ENCODE results near the gene VRTN. TPM values are rescaled to one million over a fixed set of nuclear protein-coding genes. Genes with fewer than 3 reads are reported as not detected.
"Not testable (repeated sequence)": the region's sequence is repeated elsewhere in the genome, so short reads cannot be mapped to it uniquely, and the experiment has no call there.

The VRTN gene
- total RNA-seq, 2 donors from 2014 or later: not detected

GRCh38 chr14:74377976-74378690, 29.9 kb downstream of the VRTN start:
- Histone ChIP-seq H3K27ac (no peak overlapping the region), H3K27me3 (no peaks in the 10 kb centered on the region), H3K9me3 (no peaks in the 10 kb centered on the region), H3K4me3 (no peak overlapping the region), H3K36me3 (no peaks in the 10 kb centered on the region), H3K4me1 (no peaks in the 10 kb centered on the region)
- TF ChIP-seq, protein P1, sequence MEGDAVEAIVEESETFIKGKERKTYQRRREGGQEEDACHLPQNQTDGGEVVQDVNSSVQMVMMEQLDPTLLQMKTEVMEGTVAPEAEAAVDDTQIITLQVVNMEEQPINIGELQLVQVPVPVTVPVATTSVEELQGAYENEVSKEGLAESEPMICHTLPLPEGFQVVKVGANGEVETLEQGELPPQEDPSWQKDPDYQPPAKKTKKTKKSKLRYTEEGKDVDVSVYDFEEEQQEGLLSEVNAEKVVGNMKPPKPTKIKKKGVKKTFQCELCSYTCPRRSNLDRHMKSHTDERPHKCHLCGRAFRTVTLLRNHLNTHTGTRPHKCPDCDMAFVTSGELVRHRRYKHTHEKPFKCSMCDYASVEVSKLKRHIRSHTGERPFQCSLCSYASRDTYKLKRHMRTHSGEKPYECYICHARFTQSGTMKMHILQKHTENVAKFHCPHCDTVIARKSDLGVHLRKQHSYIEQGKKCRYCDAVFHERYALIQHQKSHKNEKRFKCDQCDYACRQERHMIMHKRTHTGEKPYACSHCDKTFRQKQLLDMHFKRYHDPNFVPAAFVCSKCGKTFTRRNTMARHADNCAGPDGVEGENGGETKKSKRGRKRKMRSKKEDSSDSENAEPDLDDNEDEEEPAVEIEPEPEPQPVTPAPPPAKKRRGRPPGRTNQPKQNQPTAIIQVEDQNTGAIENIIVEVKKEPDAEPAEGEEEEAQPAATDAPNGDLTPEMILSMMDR (IDR thresholded peaks at IDR 0.05): no peak
- DNase-seq (ENCODE audit: low spot score): no peak

GRCh38 chr14:74380172-74380571, 31.9 kb downstream of the VRTN start:
- Histone ChIP-seq H3K9me3 (no peaks in the 10 kb centered on the region), H3K27ac (no peak overlapping the region), H3K36me3 (no peaks in the 10 kb centered on the region), H3K4me3 (no peak overlapping the region), H3K4me1 (no peaks in the 10 kb centered on the region), H3K27me3 (no peaks in the 10 kb centered on the region)
- TF ChIP-seq, protein P1 (IDR thresholded peaks at IDR 0.05): no peak
- no peak for DNase-seq (ENCODE audit: low spot score)

- H3K27me3 ChIP-seq: no peaks in the 10 kb centered on the region
- H3K9me3 ChIP-seq: no peaks in the 10 kb centered on the region
- H3K4me1 ChIP-seq: no peaks in the 10 kb centered on the region
- H3K4me3 ChIP-seq: no peak overlapping the region
- H3K27ac ChIP-seq: no peak overlapping the region
- TF ChIP-seq, protein P1 (IDR thresholded peaks at IDR 0.05): no peak
- H3K36me3 ChIP-seq: no peaks in the 10 kb centered on the region
- DNase-seq (ENCODE audit: low spot score): no peak
These were observed 32.6 kb downstream of the VRTN start for GRCh38 chr14:74380845-74381244.

- not testable (repeated sequence) for H3K27ac ChIP-seq; H3K4me1 ChIP-seq; H3K36me3 ChIP-seq; DNase-seq (ENCODE audit: low spot score); H3K9me3 ChIP-seq; H3K4me3 ChIP-seq; H3K27me3 ChIP-seq
These were observed 33.3 kb downstream of the VRTN start for GRCh38 chr14:74381571-74381970.

GRCh38 chr14:74382231-74382630, 34.0 kb downstream of the VRTN start:
- Histone ChIP-seq H3K4me1 (no peaks in the 10 kb centered on the region), H3K4me3 (no peak overlapping the region), H3K27ac (no peak overlapping the region), H3K36me3 (no peaks in the 10 kb centered on the region), H3K9me3 (no peaks in the 10 kb centered on the region), H3K27me3 (no peaks in the 10 kb centered on the region)
- TF ChIP-seq, protein P1 (IDR thresholded peaks at IDR 0.05): no peak
- DNase-seq (ENCODE audit: low spot score): no peak

DNA sequence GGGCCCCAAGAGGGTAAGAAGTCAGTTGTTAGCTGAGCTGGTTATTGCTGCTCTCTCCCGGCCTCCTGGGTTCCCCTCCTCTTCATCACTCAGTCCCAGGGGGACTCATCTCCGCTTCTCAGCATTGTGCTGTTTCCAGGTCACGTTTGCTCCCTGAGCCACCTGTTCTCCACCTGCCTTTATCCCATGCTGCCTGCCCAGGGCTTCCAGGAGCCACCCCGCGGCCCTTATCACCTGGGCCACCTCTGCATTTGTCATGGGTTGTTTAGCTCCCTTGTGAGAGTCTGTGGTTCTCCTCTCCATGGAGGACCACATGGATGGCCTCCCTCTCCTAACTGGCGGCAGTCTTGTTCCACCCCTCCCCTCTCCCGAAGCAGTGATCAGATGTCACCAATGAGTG, 41.7 kb downstream of the VRTN start:
- no peak for DNase-seq (ENCODE audit: low spot score)
- Histone ChIP-seq H3K27ac (no peak overlapping the region), H3K27me3 (no peaks in the 10 kb centered on the region), H3K4me1 (no peaks in the 10 kb centered on the region), H3K9me3 (no peaks in the 10 kb centered on the region), H3K4me3 (no peak overlapping the region), H3K36me3 (no peaks in the 10 kb centered on the region)
- TF ChIP-seq, protein P1 (IDR thresholded peaks at IDR 0.05): no peak

- DNase-seq (ENCODE audit: low spot score); H3K27me3 ChIP-seq; H3K27ac ChIP-seq; H3K9me3 ChIP-seq; H3K36me3 ChIP-seq; H3K4me1 ChIP-seq; H3K4me3 ChIP-seq: not testable (repeated sequence)
These were observed 42.2 kb downstream of the VRTN start for GRCh38 chr14:74390505-74390904.

Data from right atrium auricular region (tissue), 2 donors.